Measurements from ENCODE around the gene USP8.

GRCh38 chr15:50381438-50381837 is 42.8 kb upstream of the USP8 start:
- TF ChIP-seq CTCF (IDR thresholded peaks at IDR 0.05; ENCODE audit: poor library complexity, severe bottlenecking) (no peak), MXI1 (conservative IDR thresholded peaks at IDR 0.05; ENCODE audit: poor library complexity, severe bottlenecking) (no peak), RAD21 (conservative IDR thresholded peaks at IDR 0.05) (no peak), EZH2 (IDR thresholded peaks at IDR 0.05; ENCODE audit: borderline replicate concordance, insufficient read depth, low read length, poor library complexity, severe bottlenecking) (no peak), POLR2AphosphoS5 (IDR thresholded peaks at IDR 0.05) (no peak), EP300 (conservative IDR thresholded peaks at IDR 0.05; ENCODE audit: poor library complexity, severe bottlenecking) (no peak), TAF1 (IDR thresholded peaks at IDR 0.05; ENCODE audit: low read depth) (no peak)
